Hindlimb muscle (tissue), 1 donor: ENCODE results near the gene SLC6A3. TPM values are rescaled to one million over a fixed set of nuclear protein-coding genes. Genes with fewer than 3 reads are reported as not detected.
"Not testable (repeated sequence)": the region's sequence is repeated elsewhere in the genome, so short reads cannot be mapped to it uniquely, and the experiment has no call there.

ENCODE experiments used
- DNase-seq: peaks from one replicate; pipeline ENCODE4 v3.0.0-alpha.2; 2013
- polyA plus RNA-seq: library from polyadenylated mRNA; unstranded; fragments of 120-200 nt; gene quantifications from one replicate; pipeline ENCODE4 v1.2.1, GENCODE V29; 2013; ENCODE audit not compliant: insufficient read length

The SLC6A3 gene
- polyA plus RNA-seq, 1 donor, result not detected

- no peak for DNase-seq
Observed at GRCh38 chr5:1477341-1477740, 32.1 kb upstream of the SLC6A3 start.

GRCh38 chr5:1476967-1477310 lies 31.7 kb upstream of the SLC6A3 start:
- no peak for DNase-seq

- no peak for DNase-seq
Observed at GRCh38 chr5:1476181-1476966, 31.1 kb upstream of the SLC6A3 start.

DNA sequence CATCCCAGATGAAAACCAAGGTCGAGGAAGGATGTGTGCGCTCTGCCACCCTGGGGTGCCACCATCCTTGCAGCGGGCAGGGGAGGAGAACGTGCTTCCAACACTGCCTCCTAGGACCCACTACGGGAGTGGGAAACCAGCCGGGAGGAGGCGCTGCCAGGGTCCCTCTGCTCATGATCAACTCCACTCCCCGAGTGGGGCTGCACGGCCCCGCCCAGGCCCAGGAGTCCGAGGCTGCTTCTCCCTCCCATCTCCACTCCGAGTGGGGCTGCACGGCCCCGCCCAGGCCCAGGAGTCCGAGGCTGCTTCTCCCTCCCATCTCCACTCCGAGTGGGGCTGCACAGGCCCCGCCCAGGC lies 30.3 kb upstream of the SLC6A3 start:
- not testable (repeated sequence) for DNase-seq

GRCh38 chr5:1474866-1475543 lies 29.8 kb upstream of the SLC6A3 start:
- DNase-seq, result no peak

DNA sequence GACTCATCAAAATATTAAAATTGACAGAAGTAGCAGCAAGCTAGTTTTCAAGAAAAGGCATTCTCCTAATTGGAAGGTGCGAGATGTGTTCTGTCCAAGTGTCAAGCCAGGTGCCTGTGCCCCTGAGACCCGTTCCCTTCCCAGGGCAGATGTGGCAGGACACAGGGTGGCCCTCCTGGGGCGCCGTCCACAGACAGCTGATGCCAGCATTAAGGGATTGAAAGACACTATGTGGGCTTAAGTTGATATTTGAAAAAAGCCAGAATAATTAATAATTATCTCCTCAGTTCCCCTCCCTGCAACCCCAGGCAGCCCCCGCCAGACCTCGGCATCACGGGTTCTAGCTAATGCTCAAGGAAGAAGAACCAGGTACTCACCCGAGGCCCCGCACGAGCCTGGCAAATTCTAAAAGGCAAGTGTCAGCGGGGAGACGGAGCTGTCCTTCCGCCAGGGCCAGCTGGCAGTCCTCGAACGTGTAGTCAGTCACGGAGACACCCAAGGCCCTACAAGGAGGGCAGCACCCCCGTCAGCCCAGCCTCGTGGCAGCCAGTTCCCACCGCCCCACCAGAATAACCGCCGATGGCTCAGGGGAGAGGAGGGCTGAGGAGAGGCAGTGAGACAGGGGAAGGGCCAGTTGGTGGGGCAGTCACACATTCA lies 29.1 kb upstream of the SLC6A3 start:
- DNase-seq, result no peak

DNA sequence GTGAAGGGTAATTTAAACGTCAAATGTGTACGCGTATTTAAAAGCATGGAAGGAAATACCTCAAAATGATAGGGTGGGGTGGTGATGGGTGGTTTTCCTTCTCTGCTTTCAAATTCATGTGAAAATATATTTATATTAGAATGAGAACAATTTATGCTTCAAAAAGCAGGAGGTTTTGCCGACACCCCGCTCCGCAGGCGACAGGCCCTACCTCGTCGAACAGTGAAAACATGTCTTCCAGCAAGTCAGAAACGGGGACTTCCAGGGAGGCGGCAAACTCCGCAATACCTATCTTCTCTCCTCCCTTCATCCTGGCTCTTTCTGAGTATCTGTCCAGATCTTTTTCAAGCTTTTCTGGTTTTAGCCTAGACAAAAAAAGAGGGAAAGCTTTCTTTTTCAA lies 28.5 kb upstream of the SLC6A3 start:
- no peak for DNase-seq

- DNase-seq, result no peak
Observed at GRCh38 chr5:1472964-1473628, 27.9 kb upstream of the SLC6A3 start.

- DNase-seq, result no peak
Observed at GRCh38 chr5:1471997-1472963, 27.0 kb upstream of the SLC6A3 start.

DNA sequence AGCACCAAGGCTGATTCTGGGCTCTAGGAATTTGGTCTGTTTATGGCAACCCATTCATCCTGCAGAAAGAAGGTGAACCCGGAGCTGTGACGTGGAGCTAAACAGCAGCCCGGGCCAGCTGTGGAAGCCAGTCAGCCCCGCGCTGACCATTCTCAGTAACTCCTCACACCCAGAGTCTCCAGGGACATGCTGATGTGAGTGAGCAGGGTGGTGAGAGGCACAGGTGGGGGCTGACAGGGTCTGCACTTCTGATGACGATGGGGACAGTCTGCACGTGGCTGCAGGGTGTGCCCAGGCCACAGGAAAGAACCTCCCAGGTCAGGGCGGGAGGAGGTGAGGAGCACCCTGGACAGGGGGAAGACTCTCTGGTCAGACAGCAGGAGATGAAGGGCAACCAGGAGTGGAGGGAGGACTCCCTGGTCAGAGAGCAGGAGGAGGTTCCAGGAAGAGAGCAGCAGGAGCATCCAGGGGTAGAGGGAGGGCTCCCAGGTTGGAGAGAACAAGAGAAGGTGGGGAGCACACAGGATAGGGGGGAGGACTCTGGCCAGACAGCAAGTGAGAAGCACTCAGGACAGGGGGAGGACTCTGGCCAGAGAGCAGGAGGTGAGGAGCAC lies 26.1 kb upstream of the SLC6A3 start:
- DNase-seq, result no peak

DNA sequence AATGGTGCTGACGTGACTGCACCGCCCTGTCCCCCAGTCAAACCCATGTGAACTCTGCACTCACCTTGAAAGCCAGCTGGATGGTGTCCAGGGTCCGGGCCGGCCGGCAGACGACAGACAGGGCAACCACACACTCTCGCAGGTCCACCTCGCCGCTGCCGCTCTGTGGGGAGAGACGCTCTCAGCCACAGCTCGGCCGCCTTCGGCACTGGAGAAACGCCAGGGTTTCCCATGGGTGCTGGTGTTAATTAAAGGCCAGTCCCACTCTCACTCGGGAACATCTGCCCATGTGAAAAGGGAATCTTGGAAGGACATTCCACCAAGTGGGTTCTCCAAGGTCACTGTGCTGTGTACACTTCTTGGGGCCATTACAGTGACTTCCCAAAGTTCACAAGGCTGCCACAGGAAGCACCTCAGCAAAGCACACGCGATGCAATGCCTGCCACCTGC lies 25.5 kb upstream of the SLC6A3 start:
- no peak for DNase-seq

DNA sequence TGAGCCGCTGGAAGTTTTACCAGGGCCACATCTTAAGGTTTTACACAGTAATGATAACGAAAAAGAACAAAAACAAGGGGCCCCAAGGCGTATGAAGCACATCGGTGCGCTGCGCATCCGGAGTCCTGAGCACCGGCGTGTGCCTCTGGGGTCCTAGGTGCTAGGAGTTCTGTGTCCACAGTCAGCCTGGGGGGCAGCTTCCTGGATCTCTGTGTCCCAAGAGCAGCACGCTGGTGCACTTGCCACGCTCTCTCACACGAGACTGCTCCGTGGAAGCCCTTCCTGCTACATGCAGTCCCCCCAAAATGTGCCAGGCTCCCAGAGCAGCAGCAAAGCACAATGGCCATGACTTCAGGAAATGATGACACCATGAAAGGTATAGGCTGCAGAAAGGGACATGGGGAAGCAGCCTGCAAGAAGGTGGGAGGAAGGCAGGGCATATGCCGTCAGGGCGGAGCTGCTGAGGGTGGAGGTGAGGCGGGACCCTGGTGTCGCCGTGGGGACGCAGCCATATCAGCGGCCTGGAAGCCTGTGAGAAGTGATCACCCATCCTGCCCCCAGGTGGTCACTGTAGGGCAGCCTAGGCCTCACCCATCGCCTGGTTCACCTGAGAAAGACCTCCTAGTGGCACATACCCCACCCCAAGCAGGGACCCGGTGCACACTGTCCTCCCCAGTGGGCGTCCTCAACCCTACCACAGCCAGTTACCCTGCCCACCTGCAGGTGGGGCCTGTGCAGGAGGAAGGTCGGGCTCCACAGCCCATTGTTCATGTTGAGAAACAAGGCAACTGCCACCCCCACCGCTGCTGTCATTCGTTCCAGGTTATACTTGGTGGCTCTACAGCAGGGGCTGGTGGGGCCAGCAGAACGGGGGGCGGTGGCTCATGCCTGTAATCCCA lies 23.6 kb upstream of the SLC6A3 start:
- no peak for DNase-seq

DNA sequence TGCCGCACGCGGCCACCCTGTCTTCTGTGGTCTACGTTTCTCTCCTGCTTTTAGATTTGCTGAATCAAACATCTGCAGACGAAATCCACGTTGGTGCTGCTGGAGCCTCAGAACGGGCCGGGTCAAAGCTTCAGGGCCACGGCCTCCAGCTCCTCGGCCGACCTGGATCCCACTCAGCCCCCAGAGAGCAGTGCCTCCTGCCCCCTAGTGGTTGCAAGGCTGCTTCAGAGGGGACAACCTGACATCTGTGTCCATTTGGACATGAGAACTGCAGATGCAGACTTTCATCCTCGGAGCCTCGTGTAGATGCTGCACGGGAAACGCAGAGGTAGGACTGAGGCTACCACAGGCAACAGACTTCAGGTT lies 23.0 kb upstream of the SLC6A3 start:
- no peak for DNase-seq

DNA sequence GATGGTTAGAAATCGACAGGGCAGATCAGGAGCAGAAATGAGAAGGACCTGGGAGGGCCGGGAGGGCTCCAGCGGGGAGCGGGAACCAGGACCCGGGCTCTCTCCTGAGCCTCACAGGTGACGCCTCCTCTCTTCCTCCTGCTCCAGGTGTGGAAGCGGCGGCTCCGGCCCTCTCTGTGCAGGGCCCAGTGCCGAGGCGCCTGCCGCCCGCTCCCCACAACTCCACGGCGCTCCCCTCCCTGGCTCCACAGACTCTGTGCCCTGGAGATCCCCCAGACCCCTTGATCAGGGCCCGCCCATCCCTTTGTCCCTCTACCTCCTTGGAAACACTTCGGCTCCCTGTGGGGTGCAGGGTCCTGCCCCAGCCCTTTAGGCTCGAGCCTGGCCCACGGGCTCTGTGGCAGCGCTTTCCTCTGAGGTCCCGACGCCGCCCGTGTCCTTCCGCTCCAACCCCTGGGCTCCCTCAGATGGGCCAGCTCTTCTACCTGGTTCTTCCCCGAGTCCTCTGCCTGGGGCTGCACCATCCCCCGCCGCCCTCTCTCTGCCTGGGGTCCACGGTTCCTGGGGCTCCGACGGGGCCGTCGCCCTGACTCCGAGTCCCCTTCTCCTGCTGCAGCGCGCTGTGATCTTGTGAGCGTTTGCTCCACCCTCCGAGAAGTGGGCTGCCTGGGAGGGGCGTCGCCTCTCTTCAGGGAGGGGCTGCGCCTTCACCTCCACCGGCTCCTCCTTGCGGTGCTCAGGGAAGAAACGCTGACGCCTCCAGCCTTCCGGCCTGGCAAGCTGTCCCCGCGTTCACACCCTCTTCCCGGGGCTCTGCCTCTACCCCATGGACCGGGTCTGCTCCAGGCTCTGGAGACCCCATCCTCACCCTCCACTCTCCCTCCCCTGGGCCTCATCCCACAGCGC lies 22.4 kb upstream of the SLC6A3 start:
- no peak for DNase-seq

- DNase-seq, result no peak
Observed at GRCh38 chr5:1466631-1467265, 21.5 kb upstream of the SLC6A3 start.

DNA sequence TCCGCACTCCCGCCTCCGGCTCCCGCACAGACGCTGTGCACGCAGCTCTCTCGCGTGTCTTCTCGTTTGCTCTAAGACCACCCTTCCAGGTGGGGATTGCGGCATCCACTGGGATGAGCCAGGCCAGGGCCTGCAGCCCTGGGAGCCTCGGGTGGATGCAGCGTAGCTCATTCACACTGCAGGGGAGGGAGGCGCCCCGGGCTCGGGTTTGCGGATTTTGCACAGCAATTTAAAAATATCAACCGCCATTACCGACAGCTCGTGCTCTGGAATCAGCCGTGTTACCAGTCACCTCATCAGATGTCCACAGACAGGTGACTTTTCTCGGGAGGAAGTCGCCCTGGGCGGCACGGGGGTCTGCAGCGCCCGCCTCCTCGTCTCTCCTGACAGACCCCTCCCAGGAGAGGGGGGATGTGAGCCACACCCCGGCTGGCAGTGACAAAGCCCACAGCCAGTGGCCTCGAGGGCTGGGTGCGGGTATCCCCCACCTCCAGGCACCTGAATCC lies 20.8 kb upstream of the SLC6A3 start:
- DNase-seq, result no peak

GRCh38 chr5:1465117-1465516 lies 19.9 kb upstream of the SLC6A3 start:
- no peak for DNase-seq

GRCh38 chr5:1464511-1464910 lies 19.3 kb upstream of the SLC6A3 start:
- no peak for DNase-seq

DNA sequence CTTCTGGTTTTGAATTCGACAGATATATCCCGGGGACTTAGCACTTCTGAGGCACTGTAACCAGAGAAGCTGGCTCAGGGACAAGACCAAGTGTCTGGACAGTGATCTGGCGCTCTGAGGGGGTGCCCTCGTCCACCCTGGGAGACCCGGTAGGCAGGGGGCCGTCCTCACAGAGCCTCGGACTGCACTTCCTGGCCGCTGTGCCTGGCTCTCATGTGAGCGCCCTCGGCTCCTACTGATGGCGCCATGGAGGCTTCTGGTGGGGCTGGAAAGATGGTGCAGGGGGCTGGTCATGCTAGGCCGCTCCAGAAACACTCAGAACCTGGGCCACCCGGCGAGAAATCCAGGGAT lies 18.8 kb upstream of the SLC6A3 start:
- no peak for DNase-seq
